GM12872 (cell line): ENCODE measurements around the gene SRD5A3.

ENCODE experiments used
- CTCF ChIP-seq: IDR thresholded peaks from 3 replicates; pipeline ENCODE4 v1.5.1; 2011; ENCODE audit warnings: low read depth, mild to moderate bottlenecking, low read length, moderate library complexity; ENCODE audit not compliant: insufficient read depth

SRD5A3 gene

GRCh38 chr4:55405073-55405472, 59.0 kb downstream of the SRD5A3 start:
- TF ChIP-seq CTCF = no peak

DNA sequence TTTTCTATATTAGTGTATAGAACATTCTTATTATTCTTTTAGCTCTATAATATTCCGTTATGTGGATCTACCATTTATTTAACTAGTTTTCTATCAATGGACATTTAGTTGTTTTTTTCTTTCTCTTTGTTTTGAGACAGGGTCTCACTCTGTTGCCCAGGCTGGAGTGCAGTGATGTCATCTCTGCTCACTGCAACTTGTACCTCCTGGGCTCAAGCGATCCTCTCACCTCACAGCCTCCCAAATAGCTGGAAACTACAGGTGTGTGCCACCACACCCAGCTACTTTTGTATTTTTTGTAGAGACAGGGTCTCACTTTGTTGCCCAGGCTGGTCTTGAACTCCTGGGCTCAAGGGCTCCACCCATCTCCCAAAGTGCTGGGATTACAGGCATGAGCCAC, 60.5 kb downstream of the SRD5A3 start:
- TF ChIP-seq CTCF = no peak

DNA sequence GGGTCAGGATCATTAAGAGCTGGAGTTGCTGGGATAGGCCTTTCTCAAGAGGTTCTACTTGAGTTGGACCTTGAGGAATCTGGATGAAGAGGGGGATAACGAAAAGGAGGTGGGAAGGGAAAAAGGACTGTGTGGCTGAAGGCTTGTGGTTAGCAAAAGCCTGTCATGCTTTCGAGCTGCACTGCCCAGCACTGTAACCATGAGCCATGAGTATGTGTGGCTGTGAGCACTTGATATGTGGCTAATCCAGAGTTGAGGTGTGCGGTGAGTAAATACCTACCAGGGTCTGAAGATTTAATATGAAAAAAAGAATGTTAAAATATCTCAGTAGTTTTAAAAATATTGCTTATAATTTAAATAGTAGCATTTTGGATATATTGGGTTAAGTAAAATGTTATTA, 61.1 kb downstream of the SRD5A3 start:
- no peak for TF ChIP-seq CTCF

- no peak for TF ChIP-seq CTCF
Measured at GRCh38 chr4:55407764-55408163, 61.7 kb downstream of the SRD5A3 start.

- TF ChIP-seq CTCF = peak; percentile 63
Measured at GRCh38 chr4:55409468-55410171, 63.6 kb downstream of the SRD5A3 start.

DNA sequence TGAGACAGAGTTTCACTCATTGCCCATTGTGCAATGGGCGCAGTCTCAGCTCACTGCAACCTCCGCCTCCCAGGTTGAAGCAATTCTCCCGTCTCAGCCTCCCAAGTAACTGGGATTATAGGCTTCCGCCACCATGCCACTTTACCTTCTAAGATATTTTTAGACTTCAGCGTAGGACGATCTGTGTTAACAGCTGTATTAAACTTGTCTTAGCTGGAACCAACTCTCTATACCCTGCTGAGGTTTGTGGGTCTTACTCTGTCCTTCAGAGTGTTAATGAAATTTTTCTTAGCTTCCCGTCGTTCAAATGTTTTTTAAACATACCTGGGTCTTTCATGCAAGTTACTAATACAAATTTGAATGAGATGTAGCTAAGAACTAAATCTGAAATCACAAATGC, 64.4 kb downstream of the SRD5A3 start:
- TF ChIP-seq CTCF = no peak

- TF ChIP-seq CTCF = no peak
Measured at GRCh38 chr4:55411621-55412020, 65.6 kb downstream of the SRD5A3 start.

DNA sequence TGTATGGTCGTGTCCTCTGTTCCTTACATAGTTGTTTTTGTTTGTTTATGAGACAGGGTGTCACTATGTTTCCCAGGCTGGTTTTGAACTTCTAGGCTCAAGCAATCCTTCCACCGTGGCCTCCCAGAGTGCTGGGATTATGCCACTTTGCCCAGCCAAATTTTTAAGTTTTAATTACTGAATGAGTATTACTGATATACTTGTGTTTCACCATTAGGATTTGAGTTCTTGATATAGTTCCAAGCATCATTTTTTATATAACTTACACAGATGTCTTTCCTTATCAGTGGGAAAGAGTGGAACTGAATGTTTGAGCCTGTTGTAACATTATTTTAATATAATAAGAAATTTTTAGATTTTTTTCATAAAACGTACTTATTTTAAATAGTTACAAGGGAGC, 70.1 kb downstream of the SRD5A3 start:
- TF ChIP-seq CTCF = no peak
